ENCODE data around the gene HDAC3.

Gene HDAC3

GRCh38 chr5:141608046-141608445, 28.6 kb downstream of the HDAC3 start:
- in situ Hi-C loops (cut with MboI; ENCODE audit: low sequenced_read_pairs), result no loop called here

GRCh38 chr5:141605523-141606277, 30.9 kb downstream of the HDAC3 start:
- in situ Hi-C loops (cut with MboI; ENCODE audit: low sequenced_read_pairs), result no loop called here

- in situ Hi-C loops (cut with MboI; ENCODE audit: low sequenced_read_pairs), result no loop called here
Measured at GRCh38 chr5:141603923-141604717, 32.5 kb downstream of the HDAC3 start.

DNA sequence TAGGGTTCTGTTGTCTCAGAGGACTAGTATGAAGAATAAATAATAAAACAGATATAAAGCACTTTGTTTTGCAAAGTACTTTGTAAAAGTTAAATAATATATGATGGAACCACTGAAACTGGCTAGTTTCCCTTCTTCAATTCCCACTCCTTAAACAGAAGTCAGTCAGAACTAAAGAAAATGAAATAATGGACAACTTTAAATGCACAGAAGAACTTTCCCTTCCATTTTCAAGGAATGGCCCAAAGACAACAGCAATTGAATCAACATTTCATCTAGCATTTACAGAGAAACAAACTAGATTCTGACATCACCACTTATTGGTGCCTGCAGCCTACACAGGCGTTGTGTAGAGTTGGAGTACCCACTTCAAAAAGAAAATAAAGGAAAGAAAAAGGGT, 34.0 kb downstream of the HDAC3 start:
- in situ Hi-C loops (cut with MboI; ENCODE audit: low sequenced_read_pairs), result no loop called here

DNA sequence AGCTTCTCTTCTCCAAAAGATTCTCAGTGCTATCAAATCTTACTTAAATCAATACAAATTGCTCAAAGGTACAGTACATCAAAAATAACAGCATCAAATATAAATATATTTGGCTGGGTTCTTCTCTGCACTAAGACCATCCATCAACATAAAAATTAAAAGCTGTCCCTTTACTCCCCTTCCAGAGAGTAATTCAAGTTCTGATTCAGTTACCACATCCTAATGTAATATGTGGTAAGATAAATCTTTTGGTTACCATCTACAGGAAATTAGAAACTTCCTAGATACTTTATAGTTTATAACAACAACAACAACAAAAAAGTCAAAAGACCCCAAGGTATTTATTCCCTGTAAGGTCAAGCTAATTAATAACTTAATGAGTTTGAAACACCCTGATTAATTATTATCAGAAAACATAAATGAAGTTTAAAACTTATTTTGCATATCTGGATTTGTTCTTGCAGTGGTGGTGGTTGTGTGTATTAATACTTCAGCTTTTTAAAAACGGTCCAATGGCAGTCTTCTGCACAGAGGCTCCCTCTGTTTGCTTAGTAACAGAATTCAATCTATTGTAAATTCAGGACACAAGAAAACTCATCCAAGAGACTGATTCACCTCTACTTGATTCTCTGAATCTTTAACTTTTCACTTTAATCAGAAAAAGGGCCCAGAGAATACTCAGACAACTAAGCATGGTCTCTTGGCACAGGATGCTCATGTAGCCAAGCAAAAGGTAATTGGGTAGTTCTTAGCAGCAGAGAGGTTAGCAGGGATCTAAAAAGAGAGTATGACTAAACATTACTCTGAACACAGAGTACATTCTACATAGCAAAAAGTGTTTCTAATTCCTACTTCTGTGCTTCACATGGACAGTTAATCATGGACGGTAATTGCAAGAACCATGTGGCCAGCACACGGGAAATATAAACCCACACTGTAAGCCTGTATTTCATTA, 38.0 kb downstream of the HDAC3 start:
- in situ Hi-C loops (cut with MboI; ENCODE audit: low sequenced_read_pairs), result no loop called here

DNA sequence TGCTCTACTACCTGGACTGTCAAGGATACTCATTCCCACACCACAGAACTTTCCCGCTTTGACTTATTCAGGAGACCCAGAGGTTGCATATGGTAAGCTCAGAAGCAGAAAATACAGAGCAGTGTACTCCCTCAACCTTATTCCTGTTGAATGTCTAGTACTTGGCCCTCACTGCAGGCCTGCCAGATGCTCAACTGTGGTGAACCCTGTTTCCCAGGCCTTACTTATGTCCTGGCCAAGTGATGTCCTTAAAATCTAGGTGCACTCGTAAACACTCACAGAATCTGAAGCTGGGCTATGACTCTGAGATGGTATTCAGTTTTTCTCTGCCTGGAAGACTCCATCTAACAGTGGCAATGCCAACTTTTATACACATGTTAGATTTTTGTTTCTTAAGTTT, 38.8 kb downstream of the HDAC3 start:
- in situ Hi-C loops (cut with MboI; ENCODE audit: low sequenced_read_pairs), result no loop called here

DNA sequence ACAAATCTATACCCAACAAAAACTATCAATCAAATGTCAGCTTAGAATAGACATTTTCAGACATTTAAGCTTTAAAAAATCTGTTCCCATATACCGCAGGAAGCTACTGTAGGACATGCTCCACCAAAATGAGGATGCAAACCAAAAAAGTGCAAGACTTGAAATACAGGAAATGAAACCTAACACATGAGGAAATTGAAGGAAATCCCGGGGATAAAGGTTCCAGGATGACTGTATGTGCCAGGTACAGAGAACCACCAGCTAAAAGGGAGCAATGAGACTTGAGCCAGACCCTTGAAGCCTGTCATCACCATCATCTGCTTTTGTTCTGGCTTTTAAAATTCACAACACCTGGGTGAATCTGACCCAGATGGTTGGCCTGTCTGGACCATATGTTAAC, 39.3 kb downstream of the HDAC3 start:
- in situ Hi-C loops (cut with MboI; ENCODE audit: low sequenced_read_pairs), result no loop called here

- in situ Hi-C loops (cut with MboI; ENCODE audit: low sequenced_read_pairs), result no loop called here
Measured at GRCh38 chr5:141596867-141597266, 39.8 kb downstream of the HDAC3 start.

DNA sequence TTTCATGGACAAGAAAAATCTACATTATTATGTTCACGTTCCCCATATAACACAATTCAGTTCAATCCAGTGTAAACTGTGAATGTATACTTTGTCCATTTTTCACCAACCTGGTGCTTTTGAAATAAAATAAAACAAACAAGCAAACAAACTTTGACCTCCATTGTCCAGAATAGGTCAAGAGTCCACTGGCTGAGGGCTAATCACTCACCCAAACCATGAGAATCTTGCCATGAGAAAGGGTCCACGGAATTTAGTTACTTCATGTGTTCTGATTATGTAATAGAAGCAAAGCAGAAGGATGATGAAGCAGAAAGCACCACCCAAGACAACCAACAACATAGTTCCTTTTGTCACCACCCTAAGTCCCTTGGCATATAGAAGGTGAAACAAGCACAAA, 46.5 kb downstream of the HDAC3 start:
- in situ Hi-C loops (cut with MboI; ENCODE audit: low sequenced_read_pairs), result no loop called here

GRCh38 chr5:141586246-141586645, 50.4 kb downstream of the HDAC3 start:
- in situ Hi-C loops (cut with MboI; ENCODE audit: low sequenced_read_pairs), result no loop called here

DNA sequence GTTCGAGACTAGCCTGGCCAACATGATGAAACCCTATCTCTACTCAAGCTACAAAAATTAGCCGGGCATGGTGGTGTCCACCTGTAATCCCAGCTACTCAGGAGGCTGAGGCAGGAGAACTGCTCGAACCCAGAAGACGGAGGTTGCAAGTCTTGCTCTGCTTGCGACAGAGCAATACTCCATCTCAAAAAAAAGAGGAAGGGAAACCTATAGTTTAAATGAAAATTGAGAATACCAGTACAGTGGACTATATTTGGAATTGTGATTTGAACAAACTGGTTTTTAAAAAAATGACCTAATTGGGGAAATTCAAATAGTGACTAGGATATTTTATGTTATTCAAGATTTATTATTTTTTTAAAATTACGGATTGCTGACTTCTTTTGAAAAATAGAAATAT, 51.1 kb downstream of the HDAC3 start:
- in situ Hi-C loops (cut with MboI; ENCODE audit: low sequenced_read_pairs), result no loop called here

DNA sequence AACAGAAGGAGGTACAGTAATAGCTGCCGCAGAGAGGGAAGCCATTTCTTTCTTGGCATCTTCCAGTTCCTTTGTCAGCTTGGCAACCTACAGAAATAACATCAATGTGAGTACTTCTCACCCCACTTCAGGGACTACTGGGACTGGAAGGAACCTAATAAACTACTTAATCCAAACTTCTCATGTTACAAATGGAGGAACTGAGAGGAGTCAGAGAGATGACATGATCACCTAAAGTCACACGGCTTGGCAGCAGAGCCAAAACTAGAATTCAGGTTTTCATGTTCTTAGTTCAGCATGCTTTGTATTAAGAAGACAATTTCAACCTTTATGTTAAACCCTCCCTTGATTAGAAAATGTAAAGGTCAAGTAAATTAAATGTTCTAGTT, 62.5 kb downstream of the HDAC3 start:
- in situ Hi-C loops (cut with MboI; ENCODE audit: low sequenced_read_pairs), result loop anchor here (25.0 kb wide), 1 partner anchor 387 kb away; the partner anchor contains the start of genes PCDHB10, PCDHB11, PCDHB16 and PCDHB8

DNA sequence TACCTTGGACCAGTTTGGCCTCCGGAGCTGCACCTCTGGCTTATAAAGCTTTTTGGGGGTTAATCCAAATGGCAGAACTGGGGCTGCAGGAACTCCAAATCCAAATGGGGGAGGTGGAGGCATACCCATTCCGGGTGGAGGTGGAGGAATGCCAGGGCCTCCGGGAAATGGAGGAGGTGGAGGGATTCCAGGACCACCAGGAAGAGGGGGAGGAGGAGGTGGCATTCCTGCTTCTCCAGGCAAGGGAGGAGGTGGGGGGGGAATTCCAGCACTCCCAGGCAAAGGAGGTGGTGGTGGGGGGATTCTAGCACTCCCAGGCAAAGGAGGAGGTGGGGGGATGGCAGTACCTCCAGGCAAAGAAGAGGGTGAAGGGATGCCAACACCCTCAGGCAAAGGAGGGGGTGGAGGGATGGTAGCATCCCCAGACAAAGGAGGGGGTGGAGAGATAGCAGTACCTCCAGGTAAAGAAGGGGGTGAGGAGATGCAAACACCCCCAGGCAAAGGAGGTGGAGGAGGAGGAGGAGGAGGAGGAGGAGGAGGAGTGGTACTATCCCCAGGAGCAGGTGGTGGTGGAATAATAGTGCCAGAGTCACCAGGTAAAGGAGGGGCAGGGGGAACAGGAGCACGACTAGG, 63.0 kb downstream of the HDAC3 start:
- in situ Hi-C loops (cut with MboI; ENCODE audit: low sequenced_read_pairs), result loop anchor here (25.0 kb wide), 1 partner anchor 386 kb away; the partner anchor contains the start of genes PCDHB10, PCDHB11, PCDHB16 and PCDHB8
